ENCODE data around the gene SLAMF1. TPM values are rescaled to one million over a fixed set of nuclear protein-coding genes. Genes with fewer than 3 reads are reported as not detected.

The SLAMF1 gene
- total and polyA plus RNA-seq, 9 of the 15 experiments (the other 6 are each of a cell fraction or from before 2014, with no cell fraction given): 0.04 to 0.17 (median 0.11) TPM; not detected in 4

DNA sequence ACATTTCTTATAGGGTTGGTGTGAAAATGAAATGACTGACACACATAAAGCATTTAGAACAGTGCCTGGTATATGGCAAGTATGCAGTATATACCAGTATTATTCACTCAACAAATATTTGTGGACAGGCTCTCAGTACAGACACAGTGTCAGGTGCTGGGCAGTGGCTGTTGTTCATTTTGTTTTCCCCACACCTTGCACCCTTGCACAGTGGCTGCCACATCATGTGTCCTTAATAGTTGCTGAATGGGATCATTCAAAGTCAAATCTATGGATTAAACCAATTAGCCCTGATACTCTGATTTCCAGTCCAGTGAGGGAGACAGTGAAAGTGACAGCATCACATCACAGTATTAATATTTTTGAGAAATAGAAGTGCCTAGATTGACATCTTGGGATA lies 2.4 kb downstream of the SLAMF1 start:
- intact Hi-C loops (cut with micrococcal nuclease): no loop called here
- Histone ChIP-seq H3K9ac (ENCODE audit: insufficient read depth in 1 of 2, low read depth in 2 of 2, low read length in 2 of 2) (no peak overlapping the region), H3K27ac (ENCODE audit: extremely low read depth, low read depth, low read length) (no peak overlapping the region)

DNA sequence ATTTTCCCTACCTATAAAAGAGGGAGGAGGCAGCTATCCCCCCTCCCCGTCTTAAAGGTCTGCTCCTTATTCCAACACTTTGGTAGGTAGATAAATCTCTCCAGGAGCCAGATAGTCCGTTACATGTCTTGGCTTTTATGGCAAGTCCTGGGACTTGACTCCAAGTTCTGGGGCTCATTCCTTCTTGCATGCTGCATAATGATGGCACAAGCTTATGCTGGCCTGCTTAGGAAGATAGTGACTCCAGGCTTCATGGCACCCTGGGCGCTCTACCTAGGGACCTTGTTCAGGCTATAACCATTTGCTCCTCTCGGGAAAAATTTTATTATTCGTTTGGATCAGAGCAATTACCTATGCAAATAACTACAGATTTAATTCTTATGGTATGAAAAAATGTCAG lies 3.7 kb downstream of the SLAMF1 start:
- in situ Hi-C loops (cut with MboI) (no loop called here), intact Hi-C loops (cut with micrococcal nuclease) (no loop called here)
- Histone ChIP-seq H3K36me3 (ENCODE audit: control insufficient read depth, insufficient read depth, low read length) (no peaks in the 10 kb centered on the region), H3K27me3 (ENCODE audit: control insufficient read depth in 2 of 2, insufficient read depth in 2 of 2, low read length in 2 of 2) (no peaks in the 10 kb centered on the region), H3K4me2 (ENCODE audit: insufficient read depth, low read length) (no peak overlapping the region), H3K4me1 (replicated peaks in 1 of 2; ENCODE audit: control insufficient read depth in 2 of 2, insufficient read depth in 2 of 2, low read length in 2 of 2) (peaks cover 0 to 14% of the 10 kb centered on the region in 2 experiments; a peak in 4 of 5 replicates), H2AFZ (ENCODE audit: low read depth, low read length) (no peak overlapping the region), H4K20me1 (replicated peaks; ENCODE audit: control insufficient read depth, insufficient read depth, low read length) (no peaks in the 10 kb centered on the region), H3K27ac (ENCODE audit: extremely low read depth, low read depth, low read length) (no peak overlapping the region), H3K9me3 (replicated peaks; ENCODE audit: control insufficient read depth, insufficient read depth, low read depth, low read length) (no peaks in the 10 kb centered on the region), H3K9me1 (ENCODE audit: control insufficient read depth, insufficient read depth, low read length) (no peaks in the 10 kb centered on the region), H3K9ac (ENCODE audit: insufficient read depth in 1 of 2, low read depth in 2 of 2, low read length in 2 of 2) (no peak overlapping the region), H3K79me2 (ENCODE audit: control insufficient read depth, insufficient read depth, low read length) (no peaks in the 10 kb centered on the region), H3K4me3 (no peak overlapping the region)
- no peak for FAIRE-seq
- ChIA-PET POLR2A (interaction anchor here (0.6 to 1.1 kb wide), 2 partner anchors 15 to 37 kb away, joined by 3 to 4 read pairs; no protein-coding TSS in a partner anchor), CTCF (ENCODE audit: low intra/inter-chr PET ratio) (no interaction called here)
- TF ChIP-seq PTTG1 (tag; IDR thresholded peaks at IDR 0.05; ENCODE audit: low read depth) (no peak), SIN3A (IDR thresholded peaks at IDR 0.05; ENCODE audit: borderline replicate concordance in 2 of 2, control insufficient read depth in 1 of 2, low read depth in 2 of 2, low read length in 2 of 2) (no peak), ZNF830 (CRISPR knock-in tag; IDR thresholded peaks at IDR 0.05) (no peak), SMARCB1 (IDR thresholded peaks at IDR 0.05; ENCODE audit: insufficient read length, low read depth) (no peak), ZFP36 (IDR thresholded peaks at IDR 0.05; ENCODE audit: low read depth, low read length, partially characterized antibody) (no peak), CHD1 (IDR thresholded peaks at IDR 0.05; ENCODE audit: low read length) (no peak), HBP1 (CRISPR knock-in tag; IDR thresholded peaks at IDR 0.05) (no peak), ATF1 (CRISPR knock-in tag; IDR thresholded peaks at IDR 0.05) (no peak), ATF1 (tag; IDR thresholded peaks at IDR 0.05) (no peak), SIX5 (IDR thresholded peaks at IDR 0.05; ENCODE audit: borderline replicate concordance in 1 of 2, insufficient read depth in 1 of 2, low read depth in 1 of 2, low read length in 2 of 2) (no peak), MAFG (tag; conservative IDR thresholded peaks at IDR 0.05) (no peak), BRCA1 (IDR thresholded peaks at IDR 0.05) (no peak), BRCA1 (CRISPR knock-in tag; IDR thresholded peaks at IDR 0.05) (no peak), ZNF408 (CRISPR knock-in tag; IDR thresholded peaks at IDR 0.05; ENCODE audit: low read depth) (no peak), NR1H2 (CRISPR knock-in tag; IDR thresholded peaks at IDR 0.05) (no peak), CREB1 (IDR thresholded peaks at IDR 0.05) (no peak), CREB1 (CRISPR knock-in tag; IDR thresholded peaks at IDR 0.05) (no peak), RUNX1 (IDR thresholded peaks at IDR 0.05; ENCODE audit: low read depth) (no peak)
- BruUV-seq (replicated peaks): no TSS peak
- 36% methylated on average over 5 of the region's 5 CpGs for WGBS (ENCODE audit: insufficient coverage, low coverage, missing lambda C conversion rate)
- ATAC-seq: no peak
- no peak for DNase-seq (ENCODE audit: extremely low read depth in 1 of 4, low spot score in 3 of 4)

More for the DNA sequence above, 2.4 kb downstream of the SLAMF1 start:
- Histone ChIP-seq H3K79me2 (ENCODE audit: control insufficient read depth, insufficient read depth, low read length) (no peaks in the 10 kb centered on the region), H3K4me2 (ENCODE audit: insufficient read depth, low read length) (no peak overlapping the region), H3K4me3 (no peak overlapping the region), H3K36me3 (ENCODE audit: control insufficient read depth, insufficient read depth, low read length) (no peaks in the 10 kb centered on the region), H3K27me3 (ENCODE audit: control insufficient read depth in 2 of 2, insufficient read depth in 2 of 2, low read length in 2 of 2) (no peaks in the 10 kb centered on the region), H3K9me3 (replicated peaks; ENCODE audit: control insufficient read depth, insufficient read depth, low read depth, low read length) (peaks cover 2% of the 10 kb centered on the region; the same call in 1 of the 2 replicates), H3K9me1 (ENCODE audit: control insufficient read depth, insufficient read depth, low read length) (no peaks in the 10 kb centered on the region), H3K4me1 (replicated peaks in 1 of 2; ENCODE audit: control insufficient read depth in 2 of 2, insufficient read depth in 2 of 2, low read length in 2 of 2) (peaks cover 0 to 14% of the 10 kb centered on the region in 2 experiments; a peak in 4 of 5 replicates), H2AFZ (ENCODE audit: low read depth, low read length) (no peak overlapping the region), H4K20me1 (replicated peaks; ENCODE audit: control insufficient read depth, insufficient read depth, low read length) (no peaks in the 10 kb centered on the region)
- FAIRE-seq (no peak), DNase-seq (ENCODE audit: extremely low read depth in 1 of 4, low spot score in 3 of 4) (no peak), ATAC-seq (no peak)
- no TSS peak for BruUV-seq (replicated peaks)
- TF ChIP-seq SAFB (IDR thresholded peaks at IDR 0.05; ENCODE audit: borderline replicate concordance, low read depth, low read length): no peak
- in situ Hi-C loops (cut with MboI): no loop called here
- CTCF ChIA-PET (ENCODE audit: low intra/inter-chr PET ratio): no interaction called here
- POLR2A ChIA-PET: no interaction called here
